C4-2B (cell line): ENCODE results near the gene PNRC1.
"Not testable (repeated sequence)": the region's sequence is repeated elsewhere in the genome, so short reads cannot be mapped to it uniquely, and the experiment has no call there.

ENCODE experiments used
- CTCF ChIP-seq: fragments of 450-650 bp; conservative IDR thresholded peaks from 2 replicates; pipeline ENCODE4 v1.5.1; 2017; ENCODE audit warnings: mild to moderate bottlenecking
- ZFX ChIP-seq: fragments of 450-650 bp; IDR thresholded peaks from 2 replicates; pipeline ENCODE4 v1.6.1; 2017

- not testable (repeated sequence) for TF ChIP-seq CTCF, ZFX
Measured at GRCh38 chr6:89066121-89066520, 14.4 kb upstream of the PNRC1 start.
